Measurements from ENCODE around the gene SPEG.

SPEG gene

DNA sequence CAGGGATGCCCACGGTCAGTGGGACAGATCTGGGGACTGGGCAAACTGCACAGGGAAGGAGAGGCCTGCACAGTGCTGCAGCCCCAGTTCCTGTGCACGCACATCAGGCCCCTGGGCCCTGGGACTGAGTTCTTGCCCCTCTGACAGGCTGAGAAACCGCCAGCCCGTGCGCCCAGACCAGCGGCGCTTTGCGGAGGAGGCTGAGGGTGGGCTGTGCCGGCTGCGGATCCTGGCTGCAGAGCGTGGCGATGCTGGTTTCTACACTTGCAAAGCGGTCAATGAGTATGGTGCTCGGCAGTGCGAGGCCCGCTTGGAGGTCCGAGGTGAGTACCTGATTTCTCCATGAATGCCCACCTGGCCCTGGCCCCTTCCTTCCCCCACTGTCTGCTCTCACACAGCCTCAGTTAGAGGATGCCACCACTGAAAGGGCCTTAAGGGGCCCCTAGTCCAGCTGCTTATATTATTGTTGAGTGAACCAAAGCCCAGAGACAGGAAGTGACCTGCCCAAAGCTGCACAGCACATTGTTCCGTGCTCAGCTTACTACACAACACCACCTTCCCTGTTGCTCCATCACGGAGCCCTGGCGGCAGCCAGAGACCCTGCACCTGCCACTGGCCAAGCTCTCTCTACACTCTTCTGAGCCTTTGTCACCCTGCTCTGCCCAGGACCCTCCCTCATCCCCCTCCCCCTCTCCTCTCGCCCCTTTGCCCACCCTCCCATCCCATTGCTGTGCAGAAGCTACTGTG lies 29.8 kb downstream of the SPEG start:
- DNase-seq, result no peak

DNA sequence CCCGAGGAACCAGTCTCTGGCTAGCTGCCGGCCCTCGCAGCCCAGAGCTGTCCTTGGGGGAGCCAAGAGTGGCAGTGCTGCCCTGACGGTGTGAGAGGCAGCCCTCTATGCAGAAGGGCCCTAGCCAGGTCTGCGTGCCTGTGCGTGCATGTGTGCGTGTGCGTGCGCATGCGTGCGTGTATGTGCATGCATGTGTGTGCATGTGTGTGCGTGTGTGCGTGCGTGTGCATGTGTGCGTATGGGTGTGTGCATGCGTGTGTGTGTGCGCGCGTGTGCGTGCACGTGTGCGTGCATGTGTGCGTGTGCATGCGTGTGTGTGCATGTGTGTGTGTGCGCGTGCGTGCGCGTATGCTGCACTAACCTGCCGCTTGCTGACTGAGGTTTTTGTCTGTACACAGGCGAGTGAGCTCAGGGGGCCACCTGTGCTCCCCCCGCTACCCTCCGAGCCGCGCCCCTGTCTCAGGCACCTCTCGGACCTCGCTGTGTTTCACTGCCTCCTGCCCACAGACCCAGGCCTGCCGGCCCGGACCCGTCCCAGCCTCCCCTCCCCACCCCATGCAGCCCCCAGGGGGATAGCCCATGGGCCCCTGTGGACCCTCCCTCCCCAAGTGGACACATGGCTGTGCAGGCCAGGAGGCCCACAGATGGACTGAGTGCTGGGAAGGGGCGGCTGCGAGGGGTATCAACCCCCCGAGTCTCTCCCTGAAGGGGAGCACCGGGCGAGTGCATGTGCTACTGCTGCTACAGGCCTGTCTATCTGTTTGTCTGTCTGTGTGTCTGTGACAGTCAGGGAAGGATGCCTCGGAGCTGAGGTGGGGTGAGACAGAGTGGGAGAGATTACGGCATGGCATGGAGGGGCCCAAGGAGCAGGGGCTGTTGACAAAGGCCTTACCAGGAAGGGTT lies 31.3 kb downstream of the SPEG start:
- DNase-seq, result no peak

DNA sequence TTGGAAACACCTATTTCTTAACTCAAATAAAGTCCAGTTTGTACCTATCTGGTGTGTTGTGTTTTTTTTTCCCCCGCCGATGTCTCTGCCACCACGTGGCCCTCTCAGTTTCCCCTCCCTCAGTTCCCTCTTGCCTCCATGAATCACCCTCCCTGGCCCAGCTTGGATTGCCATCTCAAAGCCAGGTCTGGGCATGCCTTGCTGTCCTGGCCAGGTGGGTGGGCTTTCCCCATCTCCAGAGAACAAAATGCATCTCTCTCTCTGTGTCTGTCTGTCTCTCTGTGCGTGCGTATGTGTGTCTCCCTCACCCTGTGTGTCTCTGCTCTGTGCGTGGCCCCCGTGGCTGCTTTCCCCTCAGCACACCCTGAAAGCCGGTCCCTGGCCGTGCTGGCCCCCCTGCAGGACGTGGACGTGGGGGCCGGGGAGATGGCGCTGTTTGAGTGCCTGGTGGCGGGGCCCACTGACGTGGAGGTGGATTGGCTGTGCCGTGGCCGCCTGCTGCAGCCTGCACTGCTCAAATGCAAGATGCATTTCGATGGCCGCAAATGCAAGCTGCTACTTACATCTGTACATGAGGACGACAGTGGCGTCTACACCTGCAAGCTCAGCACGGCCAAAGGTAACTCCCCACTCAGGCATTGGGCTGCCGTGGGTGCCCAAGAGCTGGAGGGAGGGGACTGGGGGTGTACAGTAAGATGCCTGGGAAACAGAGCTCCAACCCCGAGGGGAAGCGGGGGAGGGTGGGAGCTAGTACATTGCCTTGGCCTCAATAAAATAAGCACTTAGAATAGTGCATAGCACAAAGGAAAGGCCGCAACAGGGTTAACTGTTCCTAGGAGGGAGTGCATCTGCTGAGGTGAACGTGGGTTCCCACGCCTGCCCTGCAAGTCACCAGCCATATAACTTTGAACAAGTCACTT lies 32.4 kb downstream of the SPEG start:
- no peak for DNase-seq

DNA sequence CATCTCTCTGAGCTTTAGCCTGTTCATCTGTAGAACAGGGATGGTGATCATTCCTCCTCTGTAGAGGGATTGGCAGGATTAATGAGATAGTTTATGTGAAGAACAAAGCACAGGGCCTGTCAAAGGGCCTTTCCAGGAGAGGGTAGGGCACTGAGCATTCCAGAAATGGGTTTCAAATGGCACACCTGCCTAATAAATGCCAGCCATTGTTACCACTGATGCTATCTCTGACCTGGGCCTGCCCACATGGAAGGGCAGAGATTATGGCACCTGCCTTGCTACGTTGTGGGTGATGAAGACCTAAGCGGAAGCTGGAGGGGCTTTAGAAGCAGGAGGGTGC lies 33.1 kb downstream of the SPEG start:
- no peak for DNase-seq

GRCh38 chr2:219468410-219469185 lies 34.0 kb downstream of the SPEG start:
- no peak for DNase-seq

- peak; percentile 32 for DNase-seq
Measured at GRCh38 chr2:219469186-219469724, 34.6 kb downstream of the SPEG start.

DNA sequence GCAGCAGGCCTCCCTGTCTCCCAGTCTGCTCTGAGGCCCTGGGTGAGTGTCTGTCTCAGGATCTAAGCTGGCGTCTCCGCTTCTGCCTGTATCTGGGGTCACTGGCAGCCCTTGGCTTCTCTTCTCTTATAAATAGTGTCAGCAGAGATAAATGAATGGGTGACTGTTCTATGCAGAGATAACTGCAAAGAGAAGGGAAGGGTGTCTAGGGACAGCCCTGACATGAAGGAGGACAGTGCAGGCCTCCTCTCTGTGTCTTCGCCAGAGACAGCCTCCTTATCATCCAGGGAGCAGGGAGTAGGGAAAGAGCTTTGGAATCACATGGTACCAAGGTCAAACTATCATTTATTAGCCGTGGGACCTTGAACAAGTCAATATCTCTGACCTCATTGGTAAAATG lies 35.8 kb downstream of the SPEG start:
- no peak for DNase-seq

DNA sequence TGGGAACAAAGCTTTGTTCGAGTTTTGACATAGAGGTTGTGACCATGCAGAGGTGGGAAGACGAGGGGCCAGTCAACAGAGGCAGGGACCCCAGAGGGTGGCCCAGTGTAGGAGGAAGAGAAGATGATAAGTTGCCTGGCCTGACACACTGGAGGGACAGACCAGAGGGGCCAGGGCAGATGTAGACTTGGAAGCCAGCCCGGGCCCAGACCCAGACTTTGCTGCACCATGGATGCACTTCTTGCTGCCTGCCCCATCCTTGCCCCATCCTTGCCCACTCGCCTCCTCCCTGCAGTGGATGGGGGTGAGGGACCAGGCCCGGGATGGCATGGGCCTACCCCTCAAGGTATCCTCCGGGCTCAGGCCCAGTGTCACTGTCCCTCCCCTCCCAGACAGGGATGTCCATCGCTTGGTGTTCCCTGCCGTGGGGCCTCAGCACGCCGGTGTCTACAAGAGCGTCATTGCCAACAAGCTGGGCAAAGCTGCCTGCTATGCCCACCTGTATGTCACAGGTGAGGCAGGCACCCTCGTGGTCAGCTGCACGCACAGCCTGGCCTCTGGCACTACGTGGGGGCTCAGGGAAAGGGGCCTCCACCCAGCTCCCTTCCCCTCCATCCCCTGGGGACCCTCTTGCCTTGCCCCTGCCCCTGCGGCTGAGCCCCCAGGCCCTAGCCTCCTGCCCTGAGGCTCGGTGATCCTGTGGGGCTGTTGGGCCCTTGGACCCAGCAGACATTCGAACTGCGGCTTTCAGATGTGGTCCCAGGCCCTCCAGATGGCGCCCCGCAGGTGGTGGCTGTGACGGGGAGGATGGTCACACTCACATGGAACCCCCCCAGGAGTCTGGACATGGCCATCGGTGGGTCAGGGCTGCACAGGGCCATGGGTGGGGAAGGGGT lies 37.1 kb downstream of the SPEG start:
- no peak for DNase-seq

DNA sequence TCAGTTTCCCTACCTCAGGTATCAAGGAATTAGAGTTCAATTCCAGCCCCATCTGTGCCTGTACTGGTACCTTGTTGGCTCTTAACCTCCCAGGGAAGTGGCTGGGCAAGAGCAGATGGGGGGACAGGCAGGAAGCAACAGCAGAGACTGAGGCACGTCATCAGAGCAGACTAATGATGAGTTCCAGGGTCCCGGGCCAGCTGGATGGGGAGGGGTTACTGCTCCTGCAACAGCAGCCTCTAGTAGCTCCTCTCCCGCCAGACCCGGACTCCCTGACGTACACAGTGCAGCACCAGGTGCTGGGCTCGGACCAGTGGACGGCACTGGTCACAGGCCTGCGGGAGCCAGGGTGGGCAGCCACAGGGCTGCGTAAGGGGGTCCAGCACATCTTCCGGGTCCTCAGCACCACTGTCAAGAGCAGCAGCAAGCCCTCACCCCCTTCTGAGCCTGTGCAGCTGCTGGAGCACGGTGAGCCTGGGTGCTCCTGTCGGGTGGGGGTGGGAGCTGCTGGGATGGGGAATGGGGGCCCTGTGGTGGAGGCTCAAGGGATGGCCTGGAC lies 38.1 kb downstream of the SPEG start:
- DNase-seq, result no peak

GRCh38 chr2:219473511-219473910 lies 38.9 kb downstream of the SPEG start:
- DNase-seq, result no peak

- no peak for DNase-seq
Measured at GRCh38 chr2:219474285-219475060, 39.8 kb downstream of the SPEG start.

- DNase-seq, result no peak
Measured at GRCh38 chr2:219475278-219475677, 40.6 kb downstream of the SPEG start.

GRCh38 chr2:219475697-219476651 lies 41.3 kb downstream of the SPEG start:
- DNase-seq, result peak; percentile 14

DNA sequence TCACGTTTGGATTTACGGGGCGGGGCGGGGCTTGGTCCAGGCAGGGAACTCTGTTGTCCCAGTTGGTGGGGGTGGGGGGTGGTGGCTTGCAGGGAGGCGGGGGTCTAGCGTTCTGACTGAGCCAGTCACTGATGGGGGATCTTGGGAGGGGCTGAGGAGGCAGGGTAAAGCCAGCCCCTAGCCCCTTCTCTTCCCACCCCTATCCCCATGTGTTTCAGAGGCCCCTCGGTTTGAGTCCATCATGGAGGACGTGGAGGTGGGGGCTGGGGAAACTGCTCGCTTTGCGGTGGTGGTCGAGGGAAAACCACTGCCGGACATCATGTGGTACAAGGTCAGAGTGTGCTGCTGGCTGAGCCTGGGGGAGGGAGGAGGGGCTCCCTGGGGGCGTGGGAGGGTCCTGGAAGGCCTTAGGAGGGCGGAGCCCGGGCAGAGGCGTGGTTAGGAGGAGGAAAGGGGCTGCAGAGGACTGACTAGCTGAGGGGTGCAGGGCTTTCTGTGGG lies 42.1 kb downstream of the SPEG start:
- no peak for DNase-seq

DNA sequence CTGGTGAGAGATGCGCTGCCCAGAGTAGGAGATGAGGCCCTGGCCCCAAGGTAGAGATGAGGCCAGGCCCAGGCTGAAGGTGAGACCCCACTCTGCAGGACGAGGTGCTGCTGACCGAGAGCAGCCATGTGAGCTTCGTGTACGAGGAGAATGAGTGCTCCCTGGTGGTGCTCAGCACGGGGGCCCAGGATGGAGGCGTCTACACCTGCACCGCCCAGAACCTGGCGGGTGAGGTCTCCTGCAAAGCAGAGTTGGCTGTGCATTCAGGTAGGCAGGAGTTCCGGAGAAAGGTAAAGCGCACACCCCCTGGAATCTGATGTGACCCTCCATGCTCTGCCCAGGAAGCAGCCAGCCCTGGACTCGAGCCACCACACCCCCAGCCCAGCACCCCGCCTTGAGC lies 42.5 kb downstream of the SPEG start:
- no peak for DNase-seq

GRCh38 chr2:219477815-219478214 lies 43.2 kb downstream of the SPEG start:
- no peak for DNase-seq

- no peak for DNase-seq
Measured at GRCh38 chr2:219478916-219479315, 44.3 kb downstream of the SPEG start.

DNA sequence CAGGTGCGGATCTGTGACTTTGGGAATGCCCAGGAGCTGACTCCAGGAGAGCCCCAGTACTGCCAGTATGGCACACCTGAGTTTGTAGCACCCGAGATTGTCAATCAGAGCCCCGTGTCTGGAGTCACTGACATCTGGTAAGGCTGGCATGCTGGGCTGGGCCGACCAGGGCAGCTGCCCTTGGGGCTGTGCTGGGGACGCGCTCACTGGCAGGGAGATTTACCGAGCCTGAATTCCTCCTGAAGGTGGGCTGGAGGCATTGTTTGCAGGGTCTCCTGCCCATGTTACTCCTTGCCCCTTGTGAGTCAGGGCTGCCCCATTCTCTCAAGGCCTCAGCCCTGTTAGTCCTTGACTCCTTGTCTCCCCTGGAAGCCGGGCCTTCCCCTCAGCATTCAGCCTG lies 45.4 kb downstream of the SPEG start:
- DNase-seq, result no peak
